GOT3 (cell line): Measurements from ENCODE around the gene GLIS2.

ENCODE experiments used
- DNase-seq: peaks from one replicate; lab custom pipeline; 2025; ENCODE audit warnings: mixed read lengths; lab: John Stamatoyannopoulos, UW

Gene GLIS2

GRCh38 chr16:4370151-4370550, 54.3 kb downstream of the GLIS2 start:
- no peak for DNase-seq

GRCh38 chr16:4370570-4371356, 54.9 kb downstream of the GLIS2 start:
- DNase-seq = no peak

DNA sequence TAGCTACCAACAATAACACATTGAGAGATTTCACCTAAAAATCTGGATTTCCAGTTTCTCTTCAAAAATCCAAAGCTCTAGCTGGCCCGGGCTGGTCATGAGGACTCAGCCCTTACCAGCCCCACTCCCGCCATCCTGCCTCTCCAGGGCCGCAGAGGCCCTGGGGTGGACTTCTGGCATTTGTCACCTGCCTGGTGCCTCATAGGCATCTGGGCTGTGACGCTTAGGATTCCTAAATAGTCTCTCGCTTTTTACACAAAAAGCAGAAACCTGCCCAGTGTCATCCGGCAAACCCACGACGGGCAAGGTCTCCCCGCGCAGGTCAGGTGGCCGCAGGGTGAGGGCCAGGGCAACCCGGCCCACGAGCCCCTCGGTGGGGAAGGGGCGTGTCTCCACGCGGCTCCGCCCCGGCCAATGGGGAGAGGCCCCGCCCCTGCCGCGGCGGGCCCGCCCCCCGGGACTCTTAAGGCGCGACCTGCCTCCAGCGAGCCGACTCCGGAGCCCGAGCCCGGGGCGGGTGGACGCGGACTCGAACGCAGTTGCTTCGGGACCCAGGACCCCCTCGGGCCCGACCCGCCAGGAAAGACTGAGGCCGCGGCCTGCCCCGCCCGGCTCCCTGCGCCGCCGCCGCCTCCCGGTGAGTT, 55.6 kb downstream of the GLIS2 start, which contains the start of gene VASN:
VASN (plus strand) TSS at position 492 of the 644 bp plus-strand sequence. CDS start 9,030 bp downstream, outside the sequence.
- DNase-seq = peak; percentile 66

DNA sequence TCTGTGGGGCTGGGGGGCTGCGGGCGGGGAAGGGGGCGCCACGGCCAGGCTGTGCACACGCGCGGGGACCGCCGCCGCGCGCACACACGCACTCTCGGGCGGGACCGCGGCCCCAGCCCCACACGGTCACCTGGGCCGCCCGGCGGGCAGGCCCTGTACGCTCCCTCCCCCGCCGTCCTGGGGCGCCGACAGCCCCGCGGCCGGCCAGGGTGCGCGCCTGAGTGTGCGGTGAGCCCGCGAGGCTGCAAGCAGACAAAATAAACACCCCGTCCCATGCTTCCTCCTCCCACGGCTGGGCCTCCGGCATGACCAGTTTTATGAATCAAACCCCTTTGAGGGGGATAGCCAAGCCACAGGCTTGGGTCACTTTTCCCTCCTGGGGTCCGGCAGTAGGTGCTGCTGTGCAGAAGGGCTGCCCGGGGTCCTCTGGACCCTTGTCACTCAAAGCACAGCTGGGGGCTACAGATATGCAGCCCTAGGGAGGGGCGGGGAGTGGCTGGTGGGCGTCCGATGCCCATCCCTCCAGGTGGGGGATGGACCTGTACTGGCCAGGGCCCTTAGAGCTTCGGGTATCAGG, 56.2 kb downstream of the GLIS2 start:
- no peak for DNase-seq

- DNase-seq = no peak
Measured at GRCh38 chr16:4372578-4373355, 56.9 kb downstream of the GLIS2 start.

GRCh38 chr16:4373356-4373908, 57.6 kb downstream of the GLIS2 start:
- no peak for DNase-seq

DNA sequence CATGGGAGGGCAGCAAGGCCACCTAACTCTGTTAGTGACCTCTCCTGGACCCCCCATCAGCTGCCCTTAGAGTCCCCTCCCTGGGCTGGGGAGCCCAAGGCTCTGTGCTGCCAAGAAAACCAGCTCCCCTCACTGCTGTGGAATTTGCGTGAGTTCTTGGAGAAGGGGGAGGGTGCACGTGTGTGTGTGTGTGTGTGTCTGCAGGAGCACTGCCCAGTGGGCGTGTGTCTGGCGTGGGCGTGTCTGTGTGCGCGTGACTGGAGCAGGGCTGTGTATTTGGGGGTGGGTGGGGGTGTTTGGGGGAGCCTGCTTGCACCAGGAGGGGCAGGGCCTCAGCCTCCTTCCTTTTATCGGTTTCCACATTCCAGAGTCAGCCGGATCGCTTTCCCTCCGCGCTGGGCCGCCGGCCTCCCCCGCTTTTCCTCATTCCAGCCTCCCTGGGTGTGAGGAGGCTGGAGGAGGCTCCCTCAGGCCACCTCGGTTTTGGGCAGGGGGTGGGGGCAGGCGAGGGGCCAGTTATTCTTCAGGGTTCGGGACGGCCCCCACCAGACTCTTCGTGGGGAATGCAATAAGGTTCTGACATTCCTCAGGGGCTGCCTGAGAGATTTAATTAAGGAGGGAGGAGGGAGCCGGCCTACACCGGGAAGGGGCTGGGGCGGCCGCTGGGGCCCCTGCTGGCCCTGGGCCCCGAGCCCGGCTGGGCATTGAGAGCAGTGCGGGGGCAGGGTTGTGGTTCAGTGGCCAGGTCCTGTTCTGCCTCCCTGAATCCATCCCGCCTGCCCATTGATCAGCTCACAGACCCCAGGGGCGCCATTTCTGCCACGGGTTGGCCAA, 58.3 kb downstream of the GLIS2 start:
- peak; percentile 44 for DNase-seq

DNA sequence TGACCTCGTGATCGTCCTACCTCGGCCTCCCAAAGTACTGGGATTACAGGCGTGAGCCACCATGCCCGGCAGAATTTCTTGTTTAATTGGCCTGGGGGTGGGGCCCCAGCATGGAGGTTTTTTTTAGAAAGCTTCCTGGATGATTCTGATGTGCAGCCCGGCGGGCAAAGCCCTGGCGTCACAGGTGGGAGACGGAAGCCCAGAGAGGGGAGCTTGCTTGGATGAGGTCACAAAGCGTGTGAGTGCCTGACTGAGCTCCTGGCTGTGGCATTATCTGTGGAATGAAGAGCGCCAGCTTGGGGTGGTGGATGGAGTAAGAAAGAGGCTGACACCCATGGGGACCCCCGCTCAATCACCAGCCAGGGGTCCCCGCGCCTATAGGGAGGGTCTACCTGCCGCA, 59.9 kb downstream of the GLIS2 start:
- DNase-seq = no peak

- DNase-seq = peak; percentile 70
Measured at GRCh38 chr16:4376126-4376892, 60.4 kb downstream of the GLIS2 start.

GRCh38 chr16:4376893-4377572, 61.2 kb downstream of the GLIS2 start:
- no peak for DNase-seq

DNA sequence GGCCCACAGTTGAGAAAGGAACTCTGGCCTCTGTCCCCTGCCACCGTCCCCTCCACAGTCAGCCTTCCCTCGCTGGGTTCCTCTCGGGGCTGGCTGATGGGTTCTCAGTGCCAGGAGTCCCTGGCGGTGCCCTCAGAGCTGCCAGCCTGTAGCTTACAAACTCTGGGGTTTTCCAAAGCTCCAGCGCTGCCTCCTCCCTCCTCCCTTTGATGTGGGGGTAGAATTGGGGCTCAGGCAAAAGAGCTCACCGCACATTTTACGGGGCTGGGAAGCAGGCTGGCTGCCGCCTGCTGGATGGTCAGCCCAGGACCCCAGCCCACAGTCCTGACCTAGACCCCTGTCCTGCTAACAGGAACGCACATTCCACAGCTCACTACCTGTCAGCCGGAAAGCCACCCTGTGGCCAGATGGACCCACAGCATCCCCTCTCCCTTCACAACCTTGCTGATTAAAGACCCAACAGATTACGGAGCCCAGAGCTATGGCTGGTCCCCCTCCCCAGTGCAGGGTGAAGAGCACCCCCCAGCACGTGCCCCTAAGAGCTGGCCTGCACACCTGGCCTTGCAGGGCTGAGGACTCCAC, 61.8 kb downstream of the GLIS2 start:
- DNase-seq = no peak

GRCh38 chr16:4378161-4378666, 62.3 kb downstream of the GLIS2 start:
- no peak for DNase-seq

DNA sequence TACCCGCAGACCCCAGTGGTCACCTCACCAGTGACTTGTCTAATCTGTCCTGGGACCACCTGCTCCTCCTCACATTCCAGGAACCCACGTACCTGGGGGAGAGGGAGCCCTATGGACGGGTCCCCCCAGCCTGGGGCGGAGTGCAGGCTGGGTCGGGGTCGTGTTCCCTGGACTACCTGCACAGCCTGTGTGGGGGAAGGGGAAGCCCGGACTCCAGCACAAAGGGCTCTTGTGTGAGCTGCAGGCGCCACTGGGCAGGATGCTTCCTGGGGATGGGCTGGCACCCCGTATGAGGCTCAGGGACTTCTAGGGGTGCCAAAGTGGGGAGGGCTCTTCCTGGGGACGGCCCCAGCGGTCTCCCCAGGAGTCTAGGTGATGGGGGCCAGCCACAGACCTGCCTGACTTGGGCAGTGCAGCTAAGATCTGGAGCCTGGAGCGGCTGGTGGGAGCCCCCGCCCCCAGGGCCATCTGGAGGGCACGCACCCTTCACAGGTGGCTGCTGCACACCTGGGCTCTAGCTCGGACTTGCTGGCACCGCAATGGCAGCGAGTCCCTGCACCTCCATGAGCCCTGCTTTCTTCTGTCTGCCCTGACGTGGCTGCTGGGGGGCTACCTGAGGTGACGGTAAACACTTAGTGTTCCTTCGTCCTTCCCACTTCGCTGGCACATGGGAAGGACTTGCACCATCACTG, 63.3 kb downstream of the GLIS2 start:
- no peak for DNase-seq

- DNase-seq = no peak
Measured at GRCh38 chr16:4380119-4381063, 64.5 kb downstream of the GLIS2 start.

DNA sequence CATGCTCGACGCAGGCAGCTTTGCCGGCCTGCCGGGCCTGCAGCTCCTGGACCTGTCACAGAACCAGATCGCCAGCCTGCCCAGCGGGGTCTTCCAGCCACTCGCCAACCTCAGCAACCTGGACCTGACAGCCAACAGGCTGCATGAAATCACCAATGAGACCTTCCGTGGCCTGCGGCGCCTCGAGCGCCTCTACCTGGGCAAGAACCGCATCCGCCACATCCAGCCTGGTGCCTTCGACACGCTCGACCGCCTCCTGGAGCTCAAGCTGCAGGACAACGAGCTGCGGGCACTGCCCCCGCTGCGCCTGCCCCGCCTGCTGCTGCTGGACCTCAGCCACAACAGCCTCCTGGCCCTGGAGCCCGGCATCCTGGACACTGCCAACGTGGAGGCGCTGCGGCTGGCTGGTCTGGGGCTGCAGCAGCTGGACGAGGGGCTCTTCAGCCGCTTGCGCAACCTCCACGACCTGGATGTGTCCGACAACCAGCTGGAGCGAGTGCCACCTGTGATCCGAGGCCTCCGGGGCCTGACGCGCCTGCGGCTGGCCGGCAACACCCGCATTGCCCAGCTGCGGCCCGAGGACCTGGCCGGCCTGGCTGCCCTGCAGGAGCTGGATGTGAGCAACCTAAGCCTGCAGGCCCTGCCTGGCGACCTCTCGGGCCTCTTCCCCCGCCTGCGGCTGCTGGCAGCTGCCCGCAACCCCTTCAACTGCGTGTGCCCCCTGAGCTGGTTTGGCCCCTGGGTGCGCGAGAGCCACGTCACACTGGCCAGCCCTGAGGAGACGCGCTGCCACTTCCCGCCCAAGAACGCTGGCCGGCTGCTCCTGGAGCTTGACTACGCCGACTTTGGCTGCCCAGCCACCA, 65.4 kb downstream of the GLIS2 start:
- DNase-seq = no peak
